EL (cell line): Measurements from ENCODE around the gene DCBLD2.

Experiments used
- DNase-seq: peaks from one replicate; pipeline ENCODE4 v3.0.0-alpha.2; 2016

DCBLD2 gene

GRCh38 chr3:98901392-98902350 lies at the start of gene DCBLD2:
Gene DCBLD2, minus strand, starts transcription at chr3:98901695. Its CDS starts 369 bp downstream, at chr3:98901326.
- DNase-seq = peak; percentile 100

DNA sequence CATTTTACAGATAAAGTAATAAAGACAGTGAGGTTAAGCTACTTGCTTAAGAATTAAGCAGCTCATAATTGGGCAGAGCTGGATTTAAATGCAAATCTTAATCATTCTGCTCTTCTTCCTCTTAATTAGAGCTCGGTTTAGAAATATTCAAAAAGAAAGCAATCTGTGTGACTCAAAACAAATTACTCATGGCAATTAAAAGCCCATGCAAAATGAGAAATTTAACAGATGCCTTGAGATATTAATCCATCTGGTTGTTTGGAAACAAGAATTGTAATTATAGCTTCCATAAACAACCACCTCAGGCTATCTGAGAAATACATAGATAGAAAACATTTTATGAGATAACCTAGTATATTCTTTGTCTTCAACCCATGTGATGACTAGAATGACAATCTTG lies 44.2 kb upstream of the DCBLD2 start:
- no peak for DNase-seq

GRCh38 chr3:98945101-98945524 lies 43.6 kb upstream of the DCBLD2 start:
- DNase-seq = no peak

GRCh38 chr3:98930413-98930812 lies 28.9 kb upstream of the DCBLD2 start:
- no peak for DNase-seq

GRCh38 chr3:98921957-98922356 lies 20.5 kb upstream of the DCBLD2 start:
- no peak for DNase-seq

- no peak for DNase-seq
Observed at GRCh38 chr3:98920166-98920565, 18.7 kb upstream of the DCBLD2 start.

GRCh38 chr3:98918586-98918985 lies 17.1 kb upstream of the DCBLD2 start:
- DNase-seq = no peak

DNA sequence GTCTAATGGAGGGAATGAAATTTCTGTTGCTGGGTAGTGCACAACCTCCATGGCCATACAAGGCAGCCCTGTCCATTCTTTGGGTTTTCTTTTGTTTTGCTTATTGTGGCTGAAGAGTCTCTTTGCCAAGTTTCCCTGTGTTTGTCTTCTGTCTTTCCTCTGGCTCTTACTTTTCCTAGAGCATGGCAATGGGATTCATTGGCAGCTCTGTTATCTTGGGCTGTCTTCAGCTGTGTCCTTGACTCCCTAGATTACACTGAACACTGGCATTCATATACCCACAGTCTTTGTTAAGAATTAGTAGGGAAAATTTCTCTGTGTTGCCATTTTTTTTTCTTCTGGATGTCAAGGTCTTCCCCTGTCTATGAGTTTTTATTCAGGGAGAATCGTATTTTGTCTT lies 16.1 kb upstream of the DCBLD2 start:
- DNase-seq = no peak

DNA sequence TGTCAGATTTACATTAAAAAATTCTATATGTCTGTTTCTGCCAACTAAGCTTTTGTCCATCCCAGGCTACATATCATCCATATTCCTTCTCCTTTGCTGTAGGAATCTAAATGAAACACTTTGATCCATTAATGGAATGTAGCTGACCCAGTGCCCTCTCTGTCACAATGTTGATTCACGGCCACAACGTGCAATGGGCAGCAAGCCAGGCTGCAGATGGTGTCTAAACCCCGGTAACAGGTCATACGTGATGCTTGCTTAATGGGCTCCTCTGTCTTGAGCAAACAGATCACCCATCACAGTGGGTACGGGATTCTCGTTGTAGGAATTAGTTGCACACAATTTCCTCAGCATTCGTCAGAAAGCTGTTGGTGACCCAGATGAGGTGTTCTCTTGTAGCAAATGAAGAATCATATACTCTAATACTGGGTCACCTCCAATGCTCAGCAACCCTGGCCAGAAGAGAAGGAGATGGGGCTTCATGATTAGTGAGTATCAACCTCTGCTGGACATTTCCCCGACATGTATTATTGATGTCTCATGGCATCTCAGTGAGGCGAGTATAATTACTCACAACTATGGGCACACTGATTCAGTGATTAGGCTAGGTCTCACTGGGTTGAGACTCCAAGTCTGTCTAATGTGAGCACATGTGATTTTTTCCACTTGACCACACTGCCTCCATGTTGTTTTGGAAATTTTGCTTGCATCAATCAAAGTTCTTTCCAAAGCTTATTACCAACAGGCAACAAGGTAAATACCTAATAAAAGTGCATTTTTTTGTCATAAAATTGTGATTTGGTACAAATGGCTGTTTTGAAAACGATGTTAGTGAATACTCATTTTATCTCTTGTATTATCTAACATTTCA lies 12.9 kb upstream of the DCBLD2 start:
- DNase-seq = no peak

- DNase-seq = no peak
Observed at GRCh38 chr3:98912448-98912847, 11.0 kb upstream of the DCBLD2 start.

GRCh38 chr3:98906230-98906629 lies 4.7 kb upstream of the DCBLD2 start:
- DNase-seq = peak; percentile 92

DNA sequence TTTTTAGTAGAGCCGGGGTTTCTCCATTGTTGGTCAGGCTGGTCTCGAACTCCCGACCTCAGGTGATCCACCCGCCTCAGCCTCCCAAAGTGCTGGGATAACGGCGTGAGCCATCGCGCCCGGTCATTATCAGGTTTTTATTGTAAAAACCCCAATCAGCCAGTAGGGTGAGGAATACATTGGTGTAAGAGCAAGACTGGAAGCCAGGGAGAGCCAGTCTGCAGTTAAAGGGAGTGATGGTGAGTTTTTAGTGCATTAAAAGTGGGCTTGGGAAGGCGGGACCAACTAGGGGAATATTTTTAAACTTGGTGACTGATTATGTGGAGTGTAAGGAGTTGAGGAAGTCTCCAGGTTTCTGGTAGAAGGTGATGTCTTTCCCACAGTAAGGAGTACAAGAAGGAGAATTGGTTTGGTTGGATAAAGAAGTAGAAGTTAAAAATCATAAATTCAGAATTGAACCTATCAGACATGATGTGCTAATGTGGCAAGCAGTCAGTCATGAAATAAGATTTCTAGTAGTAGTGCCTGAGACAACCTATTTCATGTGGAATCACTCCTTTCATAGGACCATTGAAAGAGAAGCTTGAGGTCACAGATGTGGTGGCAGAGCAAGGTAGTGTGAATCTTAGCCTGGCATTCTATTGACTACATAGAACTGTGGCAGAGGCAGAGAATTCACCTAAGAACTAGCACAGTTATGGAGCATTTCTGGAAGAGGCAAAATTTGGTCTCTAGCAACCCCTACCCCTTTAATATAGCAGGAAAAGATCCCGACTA lies 2.4 kb upstream of the DCBLD2 start:
- no peak for DNase-seq

- DNase-seq = no peak
Observed at GRCh38 chr3:98903099-98903498, 1.6 kb upstream of the DCBLD2 start.

- no peak for DNase-seq
Observed at GRCh38 chr3:98902351-98902740, 851 bp upstream of the DCBLD2 start.

DNA sequence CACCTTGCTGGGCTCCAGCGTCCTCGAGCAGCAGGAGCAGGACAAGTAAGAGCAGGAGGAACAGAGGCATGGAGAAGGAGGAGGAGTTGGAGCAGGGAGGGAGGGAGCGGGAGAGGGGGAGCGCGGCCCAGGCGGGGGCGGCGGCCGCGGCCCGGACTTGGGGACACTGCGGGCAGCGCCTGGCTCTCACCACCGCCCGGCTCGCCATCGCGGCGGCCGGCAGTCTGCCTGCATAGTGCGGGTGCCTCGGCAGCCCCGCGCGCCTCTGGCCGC lies 440 bp downstream of the DCBLD2 start:
- DNase-seq = peak; percentile 56

- no peak for DNase-seq
Observed at GRCh38 chr3:98900265-98901118, 1.0 kb downstream of the DCBLD2 start.

- no peak for DNase-seq
Observed at GRCh38 chr3:98897701-98898100, 3.8 kb downstream of the DCBLD2 start.

DNA sequence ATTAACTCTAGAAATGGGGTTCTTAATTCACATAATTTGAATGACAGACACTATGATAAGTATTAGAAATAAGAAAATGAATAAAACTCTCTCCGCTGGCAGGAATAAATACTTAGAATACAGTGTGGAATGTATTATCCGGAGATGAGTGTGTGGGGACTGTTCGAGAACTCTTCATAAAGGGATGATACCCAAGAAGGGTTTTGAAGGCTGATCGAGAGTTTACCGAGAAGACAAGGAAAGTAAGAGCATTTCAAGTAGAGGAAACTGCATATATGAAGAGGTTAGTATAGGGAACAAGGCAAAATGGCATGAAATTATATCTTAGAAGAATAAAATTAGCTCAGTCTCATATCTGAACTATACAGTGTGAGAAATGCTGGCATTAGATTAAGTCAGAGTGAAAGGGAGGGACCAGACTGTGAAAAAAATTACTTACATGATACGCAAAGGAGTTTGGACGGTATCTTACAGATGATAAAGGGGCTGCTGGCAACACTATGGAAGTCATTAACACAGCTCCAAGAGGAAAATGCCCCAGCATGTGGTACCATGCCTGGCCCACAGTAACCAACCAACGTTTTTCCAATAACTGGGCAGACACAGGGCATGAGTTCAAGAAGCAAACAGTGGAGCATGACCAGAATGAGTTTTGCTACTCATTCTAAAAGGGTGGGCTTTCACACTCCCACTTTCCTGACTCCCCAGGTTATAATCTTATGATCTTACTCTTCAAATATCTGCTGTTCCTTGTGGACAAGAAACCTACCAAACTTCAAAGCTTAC lies 6.5 kb downstream of the DCBLD2 start:
- no peak for DNase-seq

DNA sequence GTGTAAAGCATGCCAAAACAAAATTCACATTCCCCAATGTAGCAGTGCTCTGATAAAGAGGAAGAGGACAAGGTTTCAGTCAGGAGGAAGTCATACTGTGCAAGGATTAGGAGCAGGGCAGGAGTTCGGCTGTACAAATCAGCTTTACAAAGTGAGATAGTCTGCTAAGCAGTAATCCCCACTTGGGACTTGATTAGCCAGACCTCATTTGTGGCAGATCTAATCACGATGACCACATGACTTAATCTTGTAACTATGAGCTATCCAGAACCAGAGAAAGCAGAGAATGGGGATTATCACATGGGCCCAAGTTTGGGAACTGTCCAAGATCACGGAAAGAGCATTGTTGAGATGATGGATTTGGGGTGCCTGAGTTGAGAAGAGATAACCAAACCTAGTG lies 7.8 kb downstream of the DCBLD2 start:
- peak; percentile 63 for DNase-seq

DNA sequence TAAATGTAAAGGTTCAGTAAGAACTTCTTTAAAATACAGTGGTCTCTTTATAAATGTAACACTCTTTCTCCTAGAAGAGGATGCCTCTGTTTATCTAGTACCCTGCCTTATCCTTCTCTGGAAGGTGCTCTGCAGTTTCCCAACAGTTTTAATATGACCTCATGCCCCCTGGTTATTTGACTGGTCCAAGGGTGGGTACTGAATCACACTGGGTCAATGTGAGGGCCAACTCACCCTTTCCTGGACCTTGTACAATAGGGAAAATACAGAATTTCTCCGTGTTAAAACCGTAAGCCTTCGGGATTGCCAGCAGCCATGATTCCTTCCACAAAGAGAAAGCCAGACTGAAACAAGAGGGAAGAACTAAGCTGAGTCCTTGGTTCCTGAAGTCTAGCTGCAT lies 9.2 kb downstream of the DCBLD2 start:
- no peak for DNase-seq
